OCI-LY3 (cell line): ENCODE measurements around the gene RAB43.

Experiments
- H2AFZ ChIP-seq: fragments of 200-600, 300-600 bp; shearing (Covaris generic); 2 replicates; pipeline ENCODE4 v1.6.0; 2014; ENCODE audit warnings: antibody characterized with exemption, low read depth, low read length
- H3K27ac ChIP-seq: fragments of 200-600, 300-600 bp; sonication (generic); 2 replicates; pipeline ENCODE4 v1.5.1; 2014; ENCODE audit warnings: mild to moderate bottlenecking, low read length, moderate library complexity, mixed read lengths
- H3K27me3 ChIP-seq: fragments of 200-600, 300-600 bp; sonication (generic); 2 replicates; pipeline ENCODE4 v1.6.1; 2014; ENCODE audit warnings: low read depth, low read length, mixed read lengths
- H3K36me3 ChIP-seq: fragments of 200-600, 300-600 bp; sonication (generic); replicated peaks from 2 replicates; pipeline ENCODE3; 2014; ENCODE audit warnings: low read depth, low read length, mixed read lengths
- H3K4me1 ChIP-seq: fragments of 300-600, 200-600 bp; sonication (generic); 2 replicates; pipeline ENCODE4 v1.6.1; 2014; ENCODE audit warnings: low read length, mixed read lengths
- H3K4me2 ChIP-seq: fragments of 200-600, 300-600 bp; sonication (generic); 2 replicates; pipeline ENCODE4 v1.6.1; 2014; ENCODE audit warnings: low read length, mixed read lengths
- H3K4me3 ChIP-seq: fragments of 300-600, 200-600 bp; sonication (generic); 2 replicates; pipeline ENCODE4 v1.5.1; 2014; ENCODE audit warnings: antibody characterized with exemption, mild to moderate bottlenecking, low read length, moderate library complexity
- H3K79me2 ChIP-seq: fragments of 300-600, 200-600 bp; shearing (Covaris generic); 2 replicates; pipeline ENCODE4 v1.6.1; 2014; ENCODE audit warnings: mild to moderate bottlenecking, low read length, mixed read lengths
- H3K9ac ChIP-seq: fragments of 300-600, 200-600 bp; shearing (Covaris generic); 2 replicates; pipeline ENCODE4 v1.6.0; 2014; ENCODE audit warnings: mild to moderate bottlenecking, low read length, moderate library complexity
- H3K9me3 ChIP-seq: fragments of 200-600, 300-600 bp; shearing (Covaris generic); 2 replicates; pipeline ENCODE4 v1.6.1; 2014; ENCODE audit warnings: low read length, mixed read lengths; ENCODE audit not compliant: insufficient read depth
- H4K20me1 ChIP-seq: fragments of 200-600, 300-600 bp; sonication (generic); 2 replicates; pipeline ENCODE4 v1.6.1; 2016; ENCODE audit warnings: low read length, mixed read lengths; ENCODE audit not compliant: insufficient read depth
- CTCF ChIP-seq: fragments of 200-600, 300-600 bp; sonication (generic); IDR thresholded peaks from 2 replicates; pipeline ENCODE4 v1.5.1; 2014; ENCODE audit warnings: antibody characterized with exemption, low read length, low read depth
- EZH2phosphoT487 ChIP-seq: fragments of 200-600 bp; shearing (Covaris generic); IDR thresholded peaks from 2 replicates; pipeline ENCODE4 v1.6.1; 2018; ENCODE audit warnings: antibody characterized with exemption, mixed run types, low read depth

The RAB43 gene

GRCh38 chr3:129106320-129106719 lies 15.3 kb downstream of the RAB43 start:
- Histone ChIP-seq H3K79me2 (peaks cover 14% of the 10 kb centered on the region), H3K9ac (no peak overlapping the region), H2AFZ (no peak overlapping the region), H3K4me1 (peaks cover 6% of the 10 kb centered on the region; the same call in 1 of the 2 replicates), H3K36me3 (peaks cover 13% of the 10 kb centered on the region), H4K20me1 (peaks cover 59% of the 10 kb centered on the region), H3K9me3 (no peaks in the 10 kb centered on the region), H3K4me2 (no peak overlapping the region), H3K4me3 (no peak overlapping the region), H3K27me3 (no peaks in the 10 kb centered on the region), H3K27ac (no peak overlapping the region)
- no peak for TF ChIP-seq CTCF
- TF ChIP-seq EZH2phosphoT487, result no peak

GRCh38 chr3:129105862-129106261 lies 15.7 kb downstream of the RAB43 start:
- Histone ChIP-seq H2AFZ (no peak overlapping the region), H3K36me3 (peaks cover 13% of the 10 kb centered on the region), H3K27me3 (no peaks in the 10 kb centered on the region), H3K27ac (no peak overlapping the region), H3K9me3 (no peaks in the 10 kb centered on the region), H4K20me1 (peaks cover 63% of the 10 kb centered on the region), H3K4me3 (no peak overlapping the region), H3K79me2 (peaks cover 15% of the 10 kb centered on the region), H3K9ac (no peak overlapping the region), H3K4me1 (peaks cover 5% of the 10 kb centered on the region; the same call in 1 of the 2 replicates), H3K4me2 (no peak overlapping the region)
- TF ChIP-seq EZH2phosphoT487, result no peak
- TF ChIP-seq CTCF, result no peak

DNA sequence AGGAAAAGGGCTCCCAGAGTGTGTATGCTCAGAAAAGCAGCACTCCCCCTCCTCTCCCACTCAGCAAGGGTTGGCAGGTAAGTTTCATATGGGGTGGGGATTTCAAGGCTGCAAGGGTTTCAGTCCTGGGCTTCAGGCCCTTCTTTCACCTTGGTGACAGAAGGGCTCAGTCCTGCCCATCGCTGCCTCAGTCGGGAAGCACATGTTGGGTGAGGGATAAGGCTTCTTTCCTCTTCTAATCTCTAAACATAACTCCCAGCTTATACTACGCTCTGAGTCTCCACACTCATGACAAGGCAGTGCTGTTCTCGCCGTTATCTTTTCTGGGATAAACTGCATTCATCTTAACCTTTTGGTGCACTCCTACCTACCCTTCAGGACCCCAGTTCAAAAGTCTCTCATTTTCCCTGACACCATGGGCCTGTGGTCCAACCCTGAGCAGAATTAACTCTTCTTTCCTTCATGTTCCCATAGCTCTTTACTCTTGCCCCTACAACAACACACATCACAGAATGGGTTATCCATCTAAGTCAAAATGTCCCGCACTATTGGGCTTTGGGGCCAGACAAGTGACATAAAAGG lies 17.0 kb downstream of the RAB43 start:
- TF ChIP-seq EZH2phosphoT487, result no peak
- no peak for TF ChIP-seq CTCF
- peaks cover 8% of the 10 kb centered on the region for H3K36me3 ChIP-seq
- no peak overlapping the region for H3K27ac ChIP-seq
- no peaks in the 10 kb centered on the region for H3K4me1 ChIP-seq
- H3K4me3 ChIP-seq, result no peak overlapping the region
- no peaks in the 10 kb centered on the region for H3K27me3 ChIP-seq
- no peak overlapping the region for H3K9ac ChIP-seq
- no peak overlapping the region for H3K4me2 ChIP-seq
- no peak overlapping the region for H2AFZ ChIP-seq
- peaks cover 20% of the 10 kb centered on the region for H3K79me2 ChIP-seq
- H4K20me1 ChIP-seq, result peaks cover 71% of the 10 kb centered on the region
- H3K9me3 ChIP-seq, result no peaks in the 10 kb centered on the region

- no peak overlapping the region for H3K4me3 ChIP-seq
- no peak overlapping the region for H3K4me2 ChIP-seq
- H3K27ac ChIP-seq, result no peak overlapping the region
- no peak overlapping the region for H2AFZ ChIP-seq
- H3K4me1 ChIP-seq, result no peaks in the 10 kb centered on the region
- H3K27me3 ChIP-seq, result no peaks in the 10 kb centered on the region
- peaks cover 20% of the 10 kb centered on the region for H3K79me2 ChIP-seq
- H4K20me1 ChIP-seq, result peaks cover 71% of the 10 kb centered on the region
- H3K36me3 ChIP-seq, result peaks cover 8% of the 10 kb centered on the region
- no peaks in the 10 kb centered on the region for H3K9me3 ChIP-seq
- no peak for TF ChIP-seq EZH2phosphoT487
- no peak for TF ChIP-seq CTCF
- H3K9ac ChIP-seq, result no peak overlapping the region
These were observed 17.6 kb downstream of the RAB43 start for GRCh38 chr3:129104051-129104450.
